ENCODE measurements around the gene OR2S2. TPM values are rescaled to one million over a fixed set of nuclear protein-coding genes. Genes with fewer than 3 reads are reported as not detected.

OR2S2 gene
- total and polyA plus RNA-seq, 2 of the 8 experiments (the other 6 are each of a cell fraction or from before 2014, with no cell fraction given) = not detected

DNA sequence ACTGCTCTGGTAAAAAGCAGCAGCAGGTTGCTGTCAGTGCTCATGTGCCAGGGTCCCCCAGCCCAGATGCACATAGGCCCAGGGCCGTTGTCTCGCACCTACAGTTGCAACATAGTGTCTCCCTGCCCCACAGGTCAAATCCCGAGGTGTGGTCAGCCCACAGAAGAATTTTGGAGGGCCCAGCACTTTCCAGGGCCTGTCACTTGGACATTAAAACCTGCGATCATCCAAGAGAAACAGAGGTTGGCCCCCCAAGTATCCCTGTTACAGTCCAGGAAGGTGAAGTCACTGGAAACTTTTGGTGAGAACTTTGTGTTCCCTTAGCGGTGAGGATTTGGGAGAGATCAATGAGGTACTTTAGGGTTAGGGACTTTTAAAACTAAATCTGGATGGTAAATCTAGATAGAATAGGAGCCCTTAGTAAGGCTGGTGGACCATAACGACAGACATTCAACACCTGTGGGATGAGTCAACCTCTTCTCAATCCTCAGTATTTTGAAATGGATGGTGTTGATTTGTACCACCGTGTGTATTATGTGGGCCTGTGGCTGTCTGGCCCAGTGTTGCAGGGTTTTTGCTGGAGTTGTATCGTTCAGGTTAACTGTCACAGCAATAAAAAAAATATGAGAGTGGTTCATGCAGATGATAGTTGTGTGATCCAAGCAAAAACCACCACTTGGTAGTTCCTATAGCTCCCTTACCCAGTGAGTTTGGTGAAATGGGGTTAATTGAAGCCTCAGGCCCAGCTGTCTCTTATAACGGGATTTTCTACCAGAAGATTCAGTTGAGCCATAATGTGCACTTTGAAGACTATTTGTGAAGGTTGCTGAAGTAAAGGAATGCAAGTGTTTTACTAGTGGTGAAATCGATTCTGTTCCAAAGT, 19.2 kb downstream of the OR2S2 start (continued):
- TF ChIP-seq CHD2 (IDR thresholded peaks at IDR 0.05; ENCODE audit: low read length) (no peak), CTBP2 (IDR thresholded peaks at IDR 0.05; ENCODE audit: borderline replicate concordance, insufficient read depth, insufficient read length, low read length) (no peak)

Data from H1 (cell line).